DMS153 treated with DMSO at 0.1 percent for 48 hours (cell line): ENCODE results near the gene RPRM.
"Not testable (repeated sequence)": the region's sequence is repeated elsewhere in the genome, so short reads cannot be mapped to it uniquely, and the experiment has no call there.

ENCODE experiments used
- DNase-seq: peaks from one replicate; lab custom pipeline; 2025; ENCODE audit not compliant: unreplicated experiment; lab: John Stamatoyannopoulos, UW

Gene RPRM

DNA sequence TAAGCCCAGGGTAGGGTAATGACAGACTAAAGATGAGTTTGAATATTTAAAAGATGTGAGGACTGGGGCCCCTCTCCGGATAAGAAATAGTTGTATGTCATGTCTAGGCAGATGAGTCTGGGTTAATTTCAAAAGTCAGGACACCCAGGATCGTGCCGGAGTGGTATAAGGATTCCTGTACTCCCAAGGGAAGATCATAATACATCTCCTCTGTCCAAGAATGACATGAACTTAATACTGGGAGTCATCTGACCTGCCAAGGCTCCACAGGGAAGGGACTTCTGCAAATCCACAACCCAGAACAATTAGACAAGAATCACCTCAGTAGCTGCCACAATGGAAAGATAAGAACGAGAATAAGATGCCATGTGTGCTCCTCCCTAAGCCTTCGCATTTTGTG is 17.1 kb downstream of the RPRM start:
- DNase-seq, result no peak

DNA sequence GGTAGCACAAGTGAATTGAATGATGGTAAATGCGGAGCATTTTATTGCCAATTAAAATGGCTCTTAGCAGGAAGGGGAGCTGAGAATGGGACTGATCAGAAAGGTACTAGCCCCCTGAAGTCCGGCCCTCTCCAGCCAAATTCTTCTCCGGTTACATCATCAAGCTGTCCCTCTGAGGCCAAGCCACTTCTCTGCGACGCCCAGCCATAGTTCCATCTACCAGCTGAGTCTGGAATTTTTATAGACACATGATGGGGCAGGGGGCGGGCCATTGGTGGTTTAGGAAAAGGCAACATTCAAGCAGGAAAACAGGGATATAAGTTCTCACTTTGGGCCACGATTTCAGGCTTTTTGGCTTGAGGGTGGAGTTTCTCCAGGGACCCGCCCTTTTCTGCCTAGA is 22.7 kb downstream of the RPRM start:
- no peak for DNase-seq

- no peak for DNase-seq
Observed at GRCh38 chr2:153455403-153455802, 23.2 kb downstream of the RPRM start.

GRCh38 chr2:153451611-153452010 is 27.0 kb downstream of the RPRM start:
- DNase-seq, result no peak

GRCh38 chr2:153443106-153443505 is 35.5 kb downstream of the RPRM start:
- DNase-seq, result no peak

GRCh38 chr2:153442616-153443015 is 35.9 kb downstream of the RPRM start:
- not testable (repeated sequence) for DNase-seq

- DNase-seq, result not testable (repeated sequence)
Observed at GRCh38 chr2:153440090-153440489, 38.5 kb downstream of the RPRM start.

GRCh38 chr2:153433403-153433802 is 45.2 kb downstream of the RPRM start:
- DNase-seq, result no peak

DNA sequence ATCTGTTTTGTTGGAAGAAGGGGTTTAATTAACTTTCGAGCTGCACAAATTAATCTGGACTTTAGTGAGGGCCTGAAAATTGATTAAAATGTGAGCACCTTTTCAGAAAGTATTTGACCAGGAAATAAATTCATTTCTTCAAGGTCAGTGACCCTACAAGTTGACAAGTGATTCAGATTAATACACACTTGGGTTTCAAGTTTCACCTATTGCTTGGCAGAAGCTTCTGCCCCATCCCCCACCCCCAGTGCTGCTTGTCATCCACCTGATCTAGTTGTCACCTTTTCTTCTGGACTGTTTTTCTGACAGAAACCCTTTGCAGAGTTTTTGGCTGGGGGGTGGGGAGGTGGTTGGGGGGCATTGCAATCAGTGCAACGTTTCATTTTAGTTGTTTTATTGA is 46.2 kb downstream of the RPRM start:
- DNase-seq, result no peak

GRCh38 chr2:153431114-153431513 is 47.4 kb downstream of the RPRM start:
- no peak for DNase-seq
